ENCODE measurements around the gene NPRL2.

Gene NPRL2

GRCh38 chr3:50303013-50303815 lies 47.4 kb downstream of the NPRL2 start, which contains the start of gene HYAL1:
Gene HYAL1, minus strand, starts transcription at chr3:50303574. Its CDS starts 618 bp downstream, at chr3:50302956.
- DNase-seq = peak; percentile 59

- peak; percentile 61 for DNase-seq
These were observed 48.2 kb downstream of the NPRL2 start for GRCh38 chr3:50302095-50303012.

GRCh38 chr3:50300681-50301254 lies 49.8 kb downstream of the NPRL2 start:
- DNase-seq = no peak

GRCh38 chr3:50299929-50300680 lies 50.5 kb downstream of the NPRL2 start:
- DNase-seq = peak; percentile 61

DNA sequence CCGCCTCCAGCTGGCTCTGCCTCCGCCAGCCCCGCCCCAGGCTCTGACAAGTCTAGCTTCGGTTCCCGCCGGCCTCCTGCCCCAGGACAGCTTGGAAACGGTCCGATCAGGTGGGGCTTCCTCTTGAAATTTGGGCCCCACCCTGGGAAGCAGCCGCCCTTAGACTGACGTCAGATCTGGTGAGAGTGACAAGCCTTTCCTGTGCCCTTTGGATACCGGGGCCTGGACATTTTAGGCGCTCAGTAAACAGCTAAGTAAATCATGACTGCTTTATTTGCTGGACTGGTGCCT lies 51.0 kb downstream of the NPRL2 start:
- no peak for DNase-seq

DNA sequence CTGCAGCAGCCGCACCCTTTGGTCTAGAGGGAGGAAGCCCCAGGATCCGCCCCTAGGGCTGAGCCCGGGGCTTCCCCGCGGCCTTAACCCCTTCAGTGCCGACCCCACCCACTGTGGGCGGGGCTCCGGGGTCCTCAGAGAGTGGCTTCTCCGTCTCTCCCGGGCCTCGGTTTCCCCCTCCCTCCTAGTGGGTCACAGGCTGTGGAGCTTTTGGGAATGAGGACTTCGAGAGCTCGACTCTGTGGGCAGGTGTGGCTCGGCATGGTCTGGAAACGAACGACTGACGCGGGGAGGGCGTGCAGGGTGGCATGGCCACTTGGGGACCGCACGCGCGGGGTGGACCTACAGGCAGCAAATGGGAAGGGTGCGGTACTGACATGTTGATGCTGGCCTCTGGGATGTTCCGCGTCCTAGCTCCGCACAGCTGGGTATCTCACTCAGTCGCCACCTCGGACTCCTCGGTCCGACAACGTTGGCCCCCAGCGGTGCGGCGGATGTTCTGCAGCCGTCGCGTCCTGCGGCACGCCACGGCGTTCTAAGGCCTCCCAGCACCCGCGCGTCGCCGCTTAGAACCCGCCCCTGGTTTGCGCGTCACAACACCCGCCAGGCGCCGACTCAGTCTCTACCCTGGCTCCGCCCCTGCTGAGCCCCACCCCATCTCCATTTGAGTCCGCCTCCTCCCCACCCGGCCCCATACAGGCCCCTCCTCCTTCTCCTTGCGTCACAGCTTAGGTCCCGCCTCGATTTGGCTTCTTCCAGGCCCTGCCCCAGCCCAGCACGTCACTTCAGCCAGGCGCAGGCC lies 51.5 kb downstream of the NPRL2 start, which contains the start of the genes HYAL3 and NAA80:
Gene HYAL3 (minus strand): TSS at position 570 of the 802 bp plus-strand sequence. CDS start 3,803 bp downstream, outside the sequence.
Gene NAA80 (minus strand): TSS at position 570 of the 802 bp plus-strand sequence. CDS start 1,942 bp downstream, outside the sequence.
- DNase-seq = peak; percentile 99

DNA sequence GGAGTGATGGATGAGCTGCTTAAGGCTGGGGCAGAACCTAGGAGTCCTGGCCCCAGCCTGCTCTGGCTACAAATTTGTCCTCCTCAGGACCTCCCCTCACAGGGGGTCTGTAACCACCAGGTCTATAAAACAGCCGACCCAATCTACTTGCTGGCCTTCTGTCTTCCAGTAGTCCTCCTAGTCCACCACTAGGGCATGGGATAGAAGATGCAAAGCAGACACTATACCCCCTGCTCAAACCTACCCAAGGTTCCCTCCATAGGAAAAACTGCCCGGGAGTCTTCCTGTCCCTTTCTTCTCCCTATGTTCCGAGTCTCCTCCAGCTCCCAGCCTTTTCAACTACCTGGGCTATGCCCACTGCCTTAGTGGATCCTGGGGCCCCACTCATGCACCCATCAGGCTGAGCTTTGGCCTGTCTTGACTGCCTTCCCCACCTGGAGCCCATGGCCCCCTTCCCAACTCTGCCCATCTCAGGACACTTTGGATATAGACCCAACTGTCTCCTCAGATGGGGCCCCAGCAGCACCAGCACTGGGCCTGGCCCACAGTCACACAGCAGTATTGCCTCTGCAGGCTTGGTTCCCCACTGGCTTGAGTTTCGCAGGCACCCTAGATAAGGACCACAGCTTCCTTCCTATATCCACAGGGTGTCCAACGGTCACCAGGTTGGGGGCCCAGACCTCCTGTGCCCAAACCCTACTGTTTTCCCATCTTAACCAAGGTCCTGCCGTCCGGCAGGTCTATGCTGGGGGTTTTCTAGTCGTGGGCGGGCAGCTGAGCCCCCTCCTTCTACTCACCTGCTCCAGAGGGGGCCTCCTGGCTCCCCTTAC lies 52.5 kb downstream of the NPRL2 start:
- peak; percentile 66 for DNase-seq

GRCh38 chr3:50297384-50297775 lies 53.2 kb downstream of the NPRL2 start:
- peak; percentile 61 for DNase-seq
